Activated naive CD8-positive, alpha-beta T cell treated with anti-CD3 and anti-CD28 coated beads, Interleukin-2, amount 50 U/mL, for 16 hours (primary cell): Measurements from ENCODE around the gene NKAPL.

ENCODE experiments used
- DNase-seq: peaks from one replicate; pipeline ENCODE4 v3.0.0-alpha.2; 2020; ENCODE audit warnings: low read depth, low spot score

NKAPL gene

DNA sequence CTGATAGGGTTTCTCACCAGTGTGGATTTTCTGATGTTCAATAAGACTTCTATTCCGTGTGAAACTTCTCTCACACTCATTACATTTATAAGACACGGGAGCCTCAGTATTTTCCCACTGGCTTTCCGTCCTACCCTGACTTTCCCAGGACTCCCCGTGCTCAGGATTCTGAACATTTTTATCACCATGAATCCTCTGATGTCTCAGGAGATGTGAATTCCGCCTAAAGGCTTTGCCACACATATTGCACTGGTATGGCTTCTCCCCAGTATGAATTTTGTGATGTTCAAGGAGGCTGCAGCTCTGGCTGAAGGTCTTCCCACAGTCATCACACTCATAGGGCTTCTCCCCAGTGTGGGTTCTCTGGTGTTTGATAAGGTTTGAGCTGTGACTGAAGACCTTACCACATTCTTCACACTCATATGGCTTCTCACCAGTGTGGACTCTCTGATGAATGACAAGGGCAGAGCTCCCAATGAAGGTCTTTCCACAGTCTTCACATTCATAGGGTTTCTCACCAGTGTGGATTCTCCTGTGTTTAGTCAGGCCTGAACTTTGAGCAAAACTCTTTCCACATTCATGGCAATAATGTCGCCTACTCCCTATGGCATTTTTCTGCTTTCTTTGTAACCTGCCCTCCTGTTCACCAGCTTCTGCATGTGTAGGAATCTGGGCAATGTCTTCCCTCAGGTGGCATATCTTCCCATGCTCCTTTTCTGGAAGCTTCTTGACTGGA lies 13.7 kb upstream of the NKAPL start:
- no peak for DNase-seq

DNA sequence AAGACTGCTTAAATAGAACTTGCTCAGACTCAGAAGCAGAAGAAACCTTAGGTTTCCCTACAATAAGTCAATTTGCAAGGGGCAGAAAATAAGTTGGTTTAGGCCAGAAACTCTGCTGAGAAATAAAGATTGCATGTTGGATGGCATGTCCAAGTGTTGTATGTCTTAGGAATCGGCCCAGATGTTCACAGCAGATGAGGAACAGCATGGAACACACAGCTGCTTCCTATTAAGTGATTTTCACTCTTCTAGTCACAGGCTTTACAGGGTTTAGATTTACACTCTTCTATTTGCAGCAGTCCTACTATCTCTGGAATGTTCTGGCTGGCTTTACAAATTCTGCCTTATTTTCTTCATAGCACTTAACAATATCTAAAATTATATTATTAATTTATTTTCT lies 10.2 kb upstream of the NKAPL start:
- no peak for DNase-seq

DNA sequence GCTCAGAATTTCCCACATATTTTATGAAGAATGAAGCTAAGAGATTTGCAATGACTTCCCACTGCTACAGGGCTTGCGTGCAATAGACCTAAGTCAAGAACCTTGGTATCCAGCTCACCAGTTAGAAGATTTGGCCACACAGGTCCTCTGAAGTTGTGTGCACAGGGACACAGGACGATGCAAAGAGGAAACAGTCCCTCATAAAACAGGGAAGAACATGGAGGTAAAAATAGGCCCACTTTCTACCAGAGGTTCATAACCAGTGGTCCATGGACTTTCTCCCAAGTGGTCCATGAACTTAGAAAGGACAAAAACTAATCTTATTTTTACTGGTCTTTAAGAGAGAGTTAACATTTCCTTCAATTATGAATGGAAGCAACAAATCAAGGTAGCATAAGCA lies 8.3 kb upstream of the NKAPL start:
- no peak for DNase-seq

DNA sequence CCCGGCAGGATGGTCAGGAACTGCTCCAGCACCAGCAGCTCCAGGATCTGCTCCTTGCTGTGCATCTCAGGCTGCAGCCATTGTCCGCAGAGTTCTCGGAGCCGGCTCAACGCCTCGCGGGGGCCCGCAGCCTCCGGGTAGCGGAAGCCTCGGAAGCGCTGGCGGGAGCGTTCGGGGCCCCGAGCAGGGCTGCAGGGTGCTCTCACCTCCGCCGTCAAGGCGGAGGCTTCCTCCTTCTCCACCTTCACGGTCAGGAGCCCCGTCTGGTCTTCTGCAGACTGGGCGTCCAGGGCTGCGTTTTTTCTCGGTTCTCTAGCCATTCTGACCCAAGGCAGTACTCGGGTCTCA lies 7.5 kb upstream of the NKAPL start:
- no peak for DNase-seq

DNA sequence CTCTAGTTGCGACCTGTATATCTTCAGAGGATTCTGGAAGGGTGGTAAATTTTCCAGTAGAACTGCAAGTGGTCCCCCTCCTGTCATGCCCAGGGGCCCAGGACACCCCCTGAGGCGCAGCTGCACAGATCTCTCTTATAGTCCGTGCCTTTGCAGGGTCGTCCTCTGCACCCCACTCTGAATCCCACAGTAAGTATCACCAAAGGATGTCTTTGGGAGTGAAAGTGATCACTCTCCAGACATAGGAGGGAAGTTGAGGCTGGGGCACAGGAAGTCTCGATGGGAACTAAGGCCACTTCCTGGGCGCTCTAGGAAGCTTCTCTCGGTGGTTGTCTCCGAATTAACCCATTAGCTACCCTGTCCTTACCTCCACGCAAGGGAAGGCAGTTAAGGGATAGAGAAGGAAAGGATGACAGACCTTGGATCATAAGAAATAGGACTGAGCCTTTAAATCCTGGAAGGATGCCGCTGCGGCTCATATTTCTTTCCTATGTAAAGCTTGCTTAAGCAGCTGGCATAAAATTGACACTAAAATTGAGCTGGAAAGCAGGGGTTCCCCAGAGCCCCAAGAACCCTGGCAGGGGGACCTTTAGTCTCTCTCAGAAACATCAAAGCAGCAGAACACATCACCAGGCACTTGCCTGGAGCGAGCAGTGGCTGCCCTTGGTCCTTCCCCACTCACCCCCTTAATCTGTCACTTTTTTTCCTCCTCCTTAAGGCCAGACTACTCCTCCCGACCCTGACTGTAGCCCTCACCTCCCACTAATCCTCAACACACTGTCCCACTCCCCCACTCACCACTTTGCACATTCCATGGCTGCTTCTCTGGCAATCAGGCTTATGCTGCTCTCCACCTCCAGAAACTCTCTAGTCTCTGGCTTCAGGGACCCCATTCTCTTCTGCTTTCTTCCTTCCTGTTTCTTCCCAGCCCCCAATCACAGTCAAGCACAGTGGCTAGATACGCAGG lies 6.8 kb upstream of the NKAPL start, which contains the start of gene ZKSCAN4:
Gene ZKSCAN4, minus strand, starts transcription at position 261 of the 967 bp plus-strand sequence. CDS start 289 bp downstream, outside the sequence.
- peak; percentile 68 for DNase-seq

DNA sequence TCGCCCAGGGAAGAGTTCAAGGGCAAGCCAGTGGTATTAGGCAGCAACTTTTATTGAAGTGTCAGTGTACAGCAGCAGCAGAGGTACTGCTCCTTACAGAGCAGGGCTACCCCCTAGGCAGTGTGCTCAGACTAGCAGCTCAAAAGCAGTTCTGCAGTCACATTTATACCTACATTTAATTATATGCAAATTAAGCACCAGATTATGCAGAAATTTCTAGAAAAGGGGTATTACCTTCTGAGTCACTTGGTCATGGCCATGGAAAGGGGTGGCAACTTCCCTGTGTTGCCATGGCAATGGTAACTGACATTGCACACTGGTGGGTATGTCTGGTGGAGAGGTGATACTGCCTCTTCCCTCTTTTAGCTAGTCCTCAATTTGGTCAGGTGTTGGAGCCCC lies 5.0 kb upstream of the NKAPL start:
- DNase-seq, result no peak

DNA sequence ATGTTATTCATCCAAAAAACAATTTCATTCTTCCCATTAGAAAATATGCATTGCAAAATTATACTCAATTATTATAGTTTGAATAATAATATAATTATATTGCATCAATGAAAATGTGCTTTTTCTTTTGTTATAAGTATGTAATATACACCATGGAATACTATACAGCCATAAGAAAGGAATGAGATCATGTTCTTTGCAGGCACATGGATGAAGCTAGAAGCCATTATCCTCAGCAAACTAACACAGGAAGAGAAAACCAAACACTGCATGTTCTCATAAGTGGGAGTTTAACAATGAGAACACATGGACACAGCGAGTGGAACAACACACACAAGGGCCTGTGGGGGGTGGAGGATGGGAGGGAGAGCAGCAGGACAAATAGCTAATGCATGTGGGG lies 2.1 kb upstream of the NKAPL start:
- DNase-seq, result no peak

DNA sequence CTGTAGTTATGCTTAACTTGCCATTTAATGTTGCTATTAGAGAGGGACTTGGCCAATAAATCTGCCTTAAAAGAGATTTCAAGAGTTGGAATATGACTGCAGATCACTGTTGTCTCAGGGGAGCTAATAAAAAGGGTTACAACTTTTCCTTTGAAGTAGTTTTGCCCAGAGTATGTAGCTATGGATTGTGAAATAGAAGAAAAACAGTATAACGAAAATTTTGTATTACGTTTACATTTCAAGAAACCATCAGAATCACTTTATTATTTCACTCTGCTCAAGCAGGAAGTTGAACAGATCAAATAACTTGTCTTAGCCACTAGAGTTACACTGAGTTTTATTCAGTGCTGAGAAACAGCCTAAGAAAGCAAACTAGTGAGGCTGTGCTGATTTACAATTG lies 4.8 kb downstream of the NKAPL start:
- DNase-seq, result no peak

DNA sequence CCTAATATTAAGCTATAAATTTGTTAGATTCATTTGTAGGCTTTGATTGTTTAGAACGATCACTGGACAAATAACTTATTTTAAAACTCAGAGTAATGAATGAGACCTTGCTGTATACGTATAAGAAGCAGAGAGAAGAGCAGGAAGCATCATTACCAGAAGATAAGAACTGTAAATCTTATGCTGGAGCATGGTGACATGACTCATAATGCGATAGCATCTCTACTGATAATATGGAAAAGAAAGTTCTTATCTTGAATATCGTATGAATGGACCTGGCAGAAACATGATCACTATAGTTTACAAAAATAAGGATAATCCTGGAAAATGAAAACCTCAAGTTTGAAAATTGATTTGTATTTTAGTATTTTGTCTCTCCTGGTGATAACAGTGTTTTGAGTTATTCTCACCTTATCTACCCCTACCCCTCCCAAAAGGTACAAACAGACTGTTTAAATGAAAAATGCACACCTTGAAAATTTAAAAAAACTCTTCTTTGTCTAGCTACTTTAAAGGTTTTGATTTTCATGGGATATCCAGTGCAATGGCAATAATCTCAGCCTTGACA lies 5.8 kb downstream of the NKAPL start:
- DNase-seq, result no peak

DNA sequence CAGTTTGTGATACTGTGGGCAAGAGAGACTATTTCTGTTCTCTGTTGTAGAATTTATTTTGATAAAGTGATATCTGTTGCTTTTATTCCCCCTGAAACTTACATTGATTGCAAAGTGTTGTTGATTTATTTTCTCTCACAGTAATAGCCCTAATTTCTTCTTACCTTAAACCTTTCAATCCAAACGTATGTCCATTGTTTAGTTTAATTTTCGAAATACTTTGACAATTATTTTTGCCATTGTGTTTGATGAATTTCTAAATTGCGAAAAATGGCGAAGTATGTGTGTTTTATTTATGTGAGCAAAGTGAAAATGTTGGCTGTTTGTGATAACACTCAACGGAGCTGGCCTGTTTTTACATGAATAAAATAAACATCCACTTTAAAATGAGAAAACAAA lies 7.5 kb downstream of the NKAPL start:
- no peak for DNase-seq

DNA sequence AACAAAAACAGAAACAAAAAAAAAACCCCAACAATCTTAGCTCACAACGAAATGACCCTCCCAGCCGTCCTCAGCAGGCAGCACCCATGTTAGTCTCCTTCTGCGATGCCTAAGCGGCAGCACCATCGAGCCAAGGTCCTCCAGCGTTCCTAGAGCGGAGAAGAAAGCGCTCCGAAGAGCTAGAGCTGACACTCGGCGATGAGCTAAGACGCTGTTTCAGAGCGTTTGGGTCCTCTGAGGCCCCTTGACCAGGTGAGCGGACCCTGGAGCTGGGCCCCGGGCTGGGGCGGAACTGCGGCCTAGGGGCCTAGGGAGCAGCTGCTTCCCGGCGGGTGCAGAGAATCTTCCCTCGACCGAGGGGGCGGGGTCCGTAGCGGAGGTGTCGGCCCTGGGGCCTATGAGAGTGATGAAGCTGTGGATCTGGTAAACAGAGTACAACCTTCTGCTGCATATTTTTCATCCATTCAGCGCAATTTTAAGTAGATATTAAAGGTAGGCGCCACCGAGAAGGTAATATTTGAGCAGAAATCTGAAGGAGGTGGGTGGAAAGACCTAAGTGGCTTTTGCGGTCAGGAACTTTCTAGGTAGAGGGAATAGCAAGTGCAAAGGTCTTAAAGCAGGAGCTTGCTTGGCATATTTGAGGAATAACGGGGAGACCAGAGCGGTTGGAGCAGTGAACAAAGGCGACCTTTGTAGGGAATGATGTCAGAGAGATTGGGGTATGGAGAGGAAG lies 8.0 kb downstream of the NKAPL start, which contains the start of gene ZSCAN26:
Gene ZSCAN26, plus strand, starts transcription at position 182 of the 733 bp plus-strand sequence. CDS start 4,777 bp downstream, outside the sequence.
- DNase-seq, result peak; percentile 58

DNA sequence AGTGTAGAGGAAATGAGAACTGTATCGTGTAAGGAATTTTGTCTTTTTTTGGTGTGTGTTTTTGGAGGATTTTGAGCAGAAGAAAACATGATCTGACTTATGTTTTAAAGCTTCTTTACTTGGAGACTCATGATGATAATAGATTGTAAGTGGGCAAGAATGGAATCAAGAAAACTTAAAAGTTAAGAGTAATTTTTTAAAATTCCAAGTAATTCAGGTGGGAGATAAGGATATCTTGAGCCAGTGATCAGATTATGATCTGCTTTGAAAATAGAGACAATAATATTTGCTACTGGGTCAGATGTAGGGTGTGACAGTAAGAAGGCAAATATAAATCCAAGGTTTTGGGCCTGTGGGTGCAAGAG lies 8.6 kb downstream of the NKAPL start:
- DNase-seq, result no peak

DNA sequence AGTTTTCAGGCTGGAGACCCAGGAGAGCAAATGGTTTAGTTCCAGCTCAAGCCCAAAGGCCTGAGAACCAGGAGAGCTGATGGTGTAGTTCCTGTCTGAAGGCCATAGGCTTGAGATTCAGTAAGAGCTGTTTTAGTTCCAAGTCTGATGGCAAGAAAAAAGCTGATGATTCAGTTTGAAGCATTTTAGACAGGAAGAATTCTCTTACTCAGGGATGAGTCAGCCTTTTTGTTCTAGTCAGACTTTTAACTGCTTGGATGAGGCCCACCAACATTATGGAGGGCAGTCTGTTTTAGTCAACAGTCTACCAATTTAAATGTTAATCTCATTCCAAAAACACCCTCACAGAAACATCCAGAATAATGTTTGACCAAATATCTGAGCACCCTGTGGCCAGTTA lies 10.4 kb downstream of the NKAPL start:
- no peak for DNase-seq

DNA sequence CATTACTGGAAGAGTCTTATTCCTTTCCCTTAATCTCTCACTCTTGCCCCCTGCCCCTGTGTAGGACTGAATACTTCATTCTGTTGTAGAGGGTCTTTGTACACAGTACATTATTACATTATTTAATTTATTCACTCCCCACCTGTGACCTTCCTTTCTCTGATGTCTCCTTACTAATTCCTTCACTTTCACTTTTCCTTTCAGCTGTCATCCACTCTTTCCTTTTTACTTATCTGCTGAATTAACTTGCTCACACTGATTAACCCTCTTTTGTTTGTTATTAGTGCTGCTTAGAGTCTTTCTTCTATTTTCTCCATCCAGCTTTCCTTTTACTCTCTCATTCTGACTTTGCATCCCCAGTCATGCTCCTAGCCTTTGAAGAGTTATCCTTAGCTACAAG lies 15.8 kb downstream of the NKAPL start:
- DNase-seq, result no peak

DNA sequence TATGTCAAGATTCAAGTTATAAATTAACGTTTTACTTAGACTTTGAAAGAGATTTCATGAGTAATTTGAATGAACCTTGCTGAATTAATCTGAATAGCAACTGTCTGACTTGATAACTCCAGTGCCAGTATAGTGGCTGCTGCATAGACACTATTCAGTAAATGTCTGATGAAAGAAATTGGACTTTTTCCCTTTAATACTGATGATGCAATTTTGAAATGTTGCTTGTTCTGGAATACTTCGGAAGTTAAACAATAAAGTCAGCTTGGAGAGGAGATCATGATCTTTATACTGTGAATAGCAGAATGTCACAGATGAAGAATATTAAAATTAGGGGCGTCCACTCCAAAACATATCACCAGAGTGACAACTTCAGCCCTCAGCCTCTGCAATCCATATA lies 18.6 kb downstream of the NKAPL start:
- no peak for DNase-seq

DNA sequence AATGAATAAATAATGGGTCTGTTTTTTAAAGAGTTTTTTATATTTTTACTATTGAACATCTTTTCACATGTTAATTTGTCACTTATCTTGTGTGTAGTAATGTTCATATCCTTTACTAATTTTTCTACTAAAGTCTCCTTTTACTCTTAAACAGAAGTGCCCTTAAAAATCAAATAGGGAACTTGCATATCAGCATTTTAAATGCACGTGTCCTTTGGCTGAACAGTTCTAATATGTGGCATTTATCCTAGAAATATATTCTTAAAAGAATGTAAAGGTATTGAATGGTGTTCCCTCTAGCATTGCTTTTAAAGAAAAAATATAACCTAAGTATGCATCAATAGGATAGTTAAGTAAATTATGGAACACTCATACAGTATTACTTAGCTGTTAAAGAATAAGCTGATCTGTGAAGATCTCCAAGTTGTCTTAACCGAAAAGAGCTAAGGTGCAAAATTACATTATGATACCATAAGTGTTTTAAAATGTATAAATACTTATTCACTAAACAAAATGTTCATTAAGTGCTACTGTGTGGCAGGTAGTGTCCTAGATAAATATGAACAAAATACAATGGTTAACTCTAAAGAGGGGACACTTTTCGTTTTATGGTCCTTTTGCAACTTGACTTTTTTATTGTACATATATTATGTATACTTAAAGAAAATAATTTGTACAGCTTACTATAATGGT lies 21.6 kb downstream of the NKAPL start:
- DNase-seq, result no peak

DNA sequence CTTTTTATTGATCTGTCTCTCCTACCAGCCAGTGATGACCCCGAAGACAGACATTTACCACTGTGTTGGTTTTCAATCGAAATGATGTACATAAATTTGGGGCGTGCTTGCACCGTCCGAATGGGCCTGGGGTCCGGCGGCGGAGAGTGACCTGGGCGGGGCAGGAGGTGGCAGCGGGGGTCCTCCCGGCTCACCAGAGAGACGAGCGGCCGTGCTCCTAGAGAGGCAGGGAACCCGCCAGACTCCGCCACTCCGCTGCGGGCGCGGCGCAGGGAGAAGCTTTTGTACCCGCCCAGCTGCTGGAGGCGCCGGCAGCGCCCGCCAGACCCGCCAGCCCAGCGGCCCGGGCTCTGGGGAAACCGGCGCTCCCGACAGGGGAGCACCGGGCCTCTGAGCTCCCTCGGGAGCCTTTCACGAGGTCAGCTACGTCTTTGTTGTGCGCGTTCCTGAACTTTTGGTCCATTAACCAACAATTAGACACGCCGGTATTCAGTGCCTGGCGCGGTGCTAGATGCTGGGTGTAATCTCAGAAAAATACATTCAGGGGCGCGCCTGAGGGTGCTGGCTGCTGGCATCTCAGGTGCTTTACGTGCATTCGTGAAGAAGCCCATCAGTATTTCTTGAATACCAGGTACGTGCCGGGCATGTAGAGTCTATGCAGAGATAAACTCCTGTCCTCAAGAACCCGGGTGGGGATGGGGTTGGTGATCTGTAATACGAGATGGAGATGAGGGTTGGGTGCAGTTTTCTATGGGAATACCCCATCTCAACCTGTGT lies 22.4 kb downstream of the NKAPL start, which contains the start of gene PGBD1:
Gene PGBD1, plus strand, starts transcription at position 285 of the 777 bp plus-strand sequence. CDS start 2,242 bp downstream, outside the sequence.
- peak; percentile 7 for DNase-seq

DNA sequence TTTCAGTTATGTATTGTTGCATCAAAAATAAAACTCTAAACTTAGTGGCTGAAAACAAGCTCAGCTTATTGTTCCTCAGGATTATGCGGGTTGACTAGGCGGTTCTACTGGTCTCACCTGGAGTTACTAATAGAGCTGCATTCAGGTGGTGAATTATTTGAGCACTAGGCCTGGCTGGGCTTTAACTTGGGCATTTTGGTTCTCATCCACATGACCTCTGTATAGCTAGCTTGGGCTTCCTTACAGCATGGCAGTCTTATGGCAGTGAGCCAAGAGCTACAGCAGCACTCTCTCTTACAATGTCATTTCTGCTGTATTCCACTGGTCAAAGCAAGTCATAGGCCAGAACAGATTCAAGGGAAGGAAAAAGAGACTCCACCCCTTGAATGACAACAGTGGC lies 23.8 kb downstream of the NKAPL start:
- no peak for DNase-seq

DNA sequence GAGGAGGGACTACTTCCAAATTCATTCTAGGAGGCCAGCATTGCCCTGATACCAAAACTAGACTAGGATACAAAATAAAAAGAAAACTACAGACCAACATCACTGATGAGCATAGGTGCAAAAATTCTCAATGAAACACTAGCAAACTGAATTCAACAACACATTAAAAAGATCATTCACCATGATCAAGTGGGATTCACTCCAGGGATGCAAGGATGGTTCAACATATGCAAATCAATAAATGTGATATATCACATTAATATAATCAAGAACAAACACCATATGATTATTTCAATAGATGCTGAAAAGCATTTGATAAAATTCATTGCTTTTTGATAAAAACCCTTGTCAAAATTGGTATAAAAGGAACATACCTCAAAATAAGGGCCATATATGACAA lies 32.5 kb downstream of the NKAPL start:
- no peak for DNase-seq

DNA sequence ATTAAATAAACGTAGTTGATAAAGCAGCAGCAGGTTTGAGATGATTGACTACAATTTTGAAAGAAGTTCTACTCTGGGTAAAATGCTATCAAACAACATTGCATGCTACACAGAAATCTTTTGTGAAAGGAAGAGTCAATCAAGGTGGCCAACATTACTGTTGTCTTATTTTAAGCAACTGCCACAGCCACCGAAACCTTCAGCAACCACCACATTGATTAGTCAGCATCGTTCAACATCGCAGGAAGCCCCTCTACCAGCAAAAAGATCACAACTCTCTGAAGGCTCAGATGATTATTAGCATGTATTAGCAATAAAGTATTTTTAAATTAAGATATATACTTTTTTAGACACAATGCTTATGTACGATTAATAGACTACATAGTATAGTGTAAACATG lies 36.2 kb downstream of the NKAPL start:
- no peak for DNase-seq
